ENCODE data around the gene PHB1. TPM values are rescaled to one million over a fixed set of nuclear protein-coding genes. Genes with fewer than 3 reads are reported as not detected.

PHB1 gene
- total RNA-seq, 1 donor from 2014 or later: 401 TPM

- Mint-ChIP-seq H3K9me3 (no peaks in the 10 kb centered on the region), H3K27me3 (ENCODE audit: insufficient read depth) (no peaks in the 10 kb centered on the region), H3K4me1 (ENCODE audit: low read depth) (peaks cover 58% of the 10 kb centered on the region), H3K27ac (peak overlapping the region; percentile 89), H3K36me3 (ENCODE audit: low read depth) (peaks cover 3% of the 10 kb centered on the region), H3K4me3 (peak overlapping the region; percentile 88)
- DNase-seq (ENCODE audit: low spot score): no peak
- intact Hi-C loops (cut with micrococcal nuclease): loop anchor here (1.0 to 10.0 kb wide), 5 partner anchors 18 to 446 kb away; partner anchors contain the start of genes PHB1 and SLC35B1
These were observed 53.9 kb downstream of the PHB1 start for GRCh38 chr17:49360796-49361128.

GRCh38 chr17:49359990-49360795 lies 54.5 kb downstream of the PHB1 start:
- DNase-seq (ENCODE audit: low spot score): no peak
- Mint-ChIP-seq H3K27ac (peak overlapping the region; percentile 89), H3K9me3 (no peaks in the 10 kb centered on the region)

GRCh38 chr17:49358641-49359247 lies 55.9 kb downstream of the PHB1 start:
- no peaks in the 10 kb centered on the region for H3K27me3 Mint-ChIP-seq (ENCODE audit: insufficient read depth)
- no peak for DNase-seq (ENCODE audit: low spot score)
- peak overlapping the region; percentile 66 for H3K4me3 Mint-ChIP-seq
- H3K27ac Mint-ChIP-seq: peak overlapping the region; percentile 50
- H3K9me3 Mint-ChIP-seq: no peaks in the 10 kb centered on the region
- no peaks in the 10 kb centered on the region for H3K36me3 Mint-ChIP-seq (ENCODE audit: low read depth)
- peaks cover 47% of the 10 kb centered on the region for H3K4me1 Mint-ChIP-seq (ENCODE audit: low read depth)
- intact Hi-C loops (cut with micrococcal nuclease): loop anchor here (1.0 kb wide), 1 partner anchor 15 kb away; no protein-coding TSS in a partner anchor

More at GRCh38 chr17:49359990-49360795, 54.5 kb downstream of the PHB1 start:
- intact Hi-C loops (cut with micrococcal nuclease): loop anchor here (2.0 to 10.0 kb wide), 3 partner anchors 45 to 445 kb away; partner anchors contain the start of gene SLC35B1
- Mint-ChIP-seq H3K36me3 (ENCODE audit: low read depth) (no peaks in the 10 kb centered on the region), H3K27me3 (ENCODE audit: insufficient read depth) (no peaks in the 10 kb centered on the region), H3K4me1 (ENCODE audit: low read depth) (peaks cover 53% of the 10 kb centered on the region), H3K4me3 (peak overlapping the region; percentile 88)

- H3K36me3 Mint-ChIP-seq (ENCODE audit: low read depth): no peaks in the 10 kb centered on the region
- no peaks in the 10 kb centered on the region for H3K9me3 Mint-ChIP-seq
- no peak overlapping the region for H3K27ac Mint-ChIP-seq
- no peak for DNase-seq (ENCODE audit: low spot score)
- intact Hi-C loops (cut with micrococcal nuclease): no loop called here
- peaks cover 3% of the 10 kb centered on the region for H3K27me3 Mint-ChIP-seq (ENCODE audit: insufficient read depth)
- H3K4me3 Mint-ChIP-seq: no peak overlapping the region
- H3K4me1 Mint-ChIP-seq (ENCODE audit: low read depth): peaks cover 51% of the 10 kb centered on the region
These were observed 57.2 kb downstream of the PHB1 start for GRCh38 chr17:49357516-49357915.

- DNase-seq (ENCODE audit: low spot score): no peak
- no peak overlapping the region for H3K27ac Mint-ChIP-seq
- H3K36me3 Mint-ChIP-seq (ENCODE audit: low read depth): no peaks in the 10 kb centered on the region
- peaks cover 48% of the 10 kb centered on the region for H3K4me1 Mint-ChIP-seq (ENCODE audit: low read depth)
- H3K4me3 Mint-ChIP-seq: no peak overlapping the region
- H3K9me3 Mint-ChIP-seq: no peaks in the 10 kb centered on the region
- intact Hi-C loops (cut with micrococcal nuclease): no loop called here
- peaks cover 3% of the 10 kb centered on the region for H3K27me3 Mint-ChIP-seq (ENCODE audit: insufficient read depth)
These were observed 58.4 kb downstream of the PHB1 start for GRCh38 chr17:49356320-49356719.

Other genes with a start within 250 kb of the PHB1 start
- gene GNGT2, start 204.3 kb downstream of the PHB1 start, total RNA-seq: 16.5 and 18.4 TPM in 2 replicates
- 32.8 and 33.0 TPM in 2 replicates for gene ABI3, start 204.2 kb downstream of the PHB1 start, total RNA-seq
- 0.37 TPM in 1 of 2 replicates, not detected in the other for gene PHOSPHO1, start 184.1 kb downstream of the PHB1 start, total RNA-seq
- 6.3 and 7.5 TPM in 2 replicates for gene ZNF652, start 52.6 kb downstream of the PHB1 start, total RNA-seq
- gene NGFR, start 80.4 kb upstream of the PHB1 start, total RNA-seq: 0.13 and 0.20 TPM in 2 replicates
- gene NXPH3, start 161.0 kb upstream of the PHB1 start, total RNA-seq: not detected in 2 replicates

Data from activated T-helper 1 cell treated with anti-CD3 and anti-CD28 coated beads, Interleukin-12 subunit alpha, Interleukin-12 subunit beta, Interleukin-2, Interleukin-4 antibody, amounts not matched to agents 30 ng/mL and 10 ng/mL and 1 ng/mL, durations not matched to agents 14 hours and 24 hours and 36 hours (primary cell).